A549 (cell line): Measurements from ENCODE around the gene TMEM45A. TPM values are rescaled to one million over a fixed set of nuclear protein-coding genes. Genes with fewer than 3 reads are reported as not detected.

ENCODE experiments used
- ATAC-seq, 2 experiments: fragments of 200-7000 bp in 1 of 2; fragments of >200 bp in 1 of 2; cut with Nextera tagmentation in 1 of 2; cut with Tn5 transposase in 1 of 2; 3 replicates each; pipeline versions ENCODE4 v1.8.0 to v1.9.1; 2018 to 2020; ENCODE audit warnings: mild to moderate bottlenecking in 1 of 2, moderate library complexity in 1 of 2
- CTCF ChIA-PET: fragments of 300-600 bp; sonication (Branson Sonifier 250); formaldehyde crosslinking; extraction: SDS; loops from one replicate; lab custom pipeline; 2021; ENCODE audit warnings: antibody characterized with exemption, inconsistent platforms; lab: Yijun Ruan, JAX
- POLR2A ChIA-PET: fragments of 350-600 bp; formaldehyde crosslinking; extraction: SDS; loops from one replicate; lab custom pipeline; 2021; ENCODE audit warnings: antibody characterized with exemption, inconsistent platforms; lab: Yijun Ruan, JAX
- DNase-seq, 2 experiments: peaks; one replicate each; pipeline versions ENCODE4 v3.0.0 to v3.0.0-alpha.2; 2011 to 2016; ENCODE audit warnings: low read depth in 1 of 2, low spot score in 1 of 2
- FAIRE-seq: peaks from 2 replicates; lab custom pipeline; 2011; peaks lifted over from hg19 to GRCh38; lab: Jason Lieb, UNC
- H3K27ac ChIP-seq, 2 experiments: fragments of >200 bp; sonication (Bioruptor Twin); formaldehyde crosslinking; 3 replicates each; pipeline ENCODE4 v1.5.1; 2016 to 2017
- H3K4me1 ChIP-seq: fragments of >200 bp; sonication (Bioruptor Twin); formaldehyde crosslinking; 3 replicates; pipeline ENCODE4 v1.6.1; 2016
- H3K4me2 ChIP-seq: fragments of >200 bp; sonication (Bioruptor Twin); formaldehyde crosslinking; 3 replicates; pipeline ENCODE4 v1.6.1; 2016
- H3K4me3 ChIP-seq: fragments of >200 bp; sonication (Bioruptor Twin); formaldehyde crosslinking; 3 replicates; pipeline ENCODE4 v1.5.1; 2016
- H3K9me3 ChIP-seq: fragments of >200 bp; sonication (Bioruptor Twin); formaldehyde crosslinking; 3 replicates; pipeline ENCODE4 v1.6.1; 2016
- CBX2 ChIP-seq: fragments of 200-600 bp; sonication (generic); IDR thresholded peaks from 2 replicates; pipeline ENCODE4 v1.6.1; 2016; ENCODE audit warnings: low read depth, mild to moderate bottlenecking, borderline replicate concordance
- CBX8 ChIP-seq: fragments of 200-600 bp; sonication (generic); IDR thresholded peaks from 2 replicates; pipeline ENCODE4 v1.6.1; 2016
- EP300 ChIP-seq, 2 experiments: fragments of >200 bp; sonication (Bioruptor Twin); formaldehyde crosslinking; IDR thresholded peaks; 2 replicates in 1 of 2; 3 replicates in 1 of 2; pipeline ENCODE4 v1.6.1; 2016 to 2017
- FOXS1 ChIP-seq: fragments of 250-450 bp; sonication (Bioruptor Pico); IDR thresholded peaks from 2 replicates; pipeline ENCODE4 v1.5.0; 2020; ENCODE audit warnings: mild to moderate bottlenecking, moderate library complexity
- HDAC2 ChIP-seq: fragments of 200-600 bp; sonication (generic); IDR thresholded peaks from 2 replicates; pipeline ENCODE4 v1.6.1; 2016
- HOXA7 ChIP-seq: fragments of 250-450 bp; sonication (Bioruptor Pico); IDR thresholded peaks from 2 replicates; pipeline ENCODE4 v1.5.0; 2020; ENCODE audit warnings: mild to moderate bottlenecking, moderate library complexity
- HOXB5 ChIP-seq: fragments of 250-450 bp; sonication (Bioruptor Pico); IDR thresholded peaks from 2 replicates; pipeline ENCODE4 v1.5.0; 2020; ENCODE audit warnings: mild to moderate bottlenecking, moderate library complexity
- JUN ChIP-seq, 2 experiments: fragments of >200 bp; sonication (Bioruptor Twin); formaldehyde crosslinking; IDR thresholded peaks; 2 replicates in 1 of 2; 3 replicates in 1 of 2; pipeline ENCODE4 v1.6.1; 2016 to 2017
- MYC ChIP-seq: IDR thresholded peaks from 2 replicates; pipeline ENCODE4 v1.6.1; 2012; ENCODE audit warnings: mild to moderate bottlenecking, inconsistent platforms, low read length, improper control_type of control experiment, borderline replicate concordance
- NFE2L2 ChIP-seq: fragments of 150-350 bp; conservative IDR thresholded peaks from 2 replicates; pipeline ENCODE4 v1.6.1; 2014; ENCODE audit warnings: low read length
- NPAS2 ChIP-seq: fragments of 250-450 bp; sonication (Bioruptor Pico); IDR thresholded peaks from 2 replicates; pipeline ENCODE4 v1.8.0; 2022; ENCODE audit warnings: mild to moderate bottlenecking, moderate library complexity, borderline replicate concordance
- POLR2AphosphoS2 ChIP-seq: conservative IDR thresholded peaks from 2 replicates; pipeline ENCODE4 v1.6.1; 2012; ENCODE audit warnings: low read length, improper control_type of control experiment, inconsistent platforms
- RAD21 ChIP-seq, 2 experiments: fragments of >200 bp in 1 of 2; sonication (Bioruptor Twin) in 1 of 2; formaldehyde crosslinking in 1 of 2; IDR thresholded peaks in 1 of 2; conservative IDR thresholded peaks in 1 of 2; 2 replicates in 1 of 2; 3 replicates in 1 of 2; pipeline ENCODE4 v1.6.1; 2012 to 2018; ENCODE audit warnings: inconsistent platforms in 1 of 2
- RARB ChIP-seq: fragments of 250-450 bp; sonication (Bioruptor Pico); IDR thresholded peaks from 2 replicates; pipeline ENCODE4 v1.8.0; 2021; ENCODE audit warnings: mild to moderate bottlenecking, moderate library complexity
- RNF2 ChIP-seq: fragments of 200-600 bp; sonication (generic); IDR thresholded peaks from 2 replicates; pipeline ENCODE4 v1.6.1; 2016; ENCODE audit warnings: low read depth, mild to moderate bottlenecking, antibody characterized with exemption, moderate library complexity, borderline replicate concordance
- SMC3 ChIP-seq: fragments of >200 bp; sonication (Bioruptor Twin); formaldehyde crosslinking; IDR thresholded peaks from 3 replicates; pipeline ENCODE4 v1.6.1; 2018; ENCODE audit warnings: inconsistent platforms
- SREBF2 ChIP-seq: fragments of 450-650 bp; IDR thresholded peaks from 2 replicates; pipeline ENCODE4 v1.6.1; 2014; ENCODE audit warnings: mild to moderate bottlenecking, moderate library complexity
- TP53 ChIP-seq: fragments of 250-450 bp; sonication (Bioruptor Pico); IDR thresholded peaks from 2 replicates; pipeline ENCODE4 v1.5.0; 2021; ENCODE audit warnings: mild to moderate bottlenecking, moderate library complexity
- ZNF302 ChIP-seq: fragments of 250-450 bp; sonication (Bioruptor Pico); IDR thresholded peaks from 2 replicates; pipeline ENCODE4 v1.9.0; 2021; ENCODE audit warnings: inconsistent platforms, mild to moderate bottlenecking, moderate library complexity
- WGBS: methylation state at CpG from one replicate; pipeline ENCODE4 v1.1.6; 2017; ENCODE audit errors: missing lambda C conversion rate; 5-methylcytosine and 5-hydroxymethylcytosine counted together
- polyA plus RNA-seq, 4 experiments: library from polyadenylated mRNA; depleted of rRNA in 3 of 4; stranded (reverse); fragments of >200 nt; fragmentation: RNase III in 1 of 4; extraction: RNeasy Plus Mini Kit Qiagen cat#74134 plus additional on column Dnase treatment in 1 of 4; gene quantifications; 2 replicates in 3 of 4; 3 replicates in 1 of 4; pipeline ENCODE4 v1.2.3, GENCODE V29; 2011 to 2017
- TF ChIP-seq, protein P1 (sequence below): IDR thresholded peaks from 2 replicates; pipeline ENCODE4 v1.6.1; 2012; ENCODE audit warnings: low read depth, borderline replicate concordance
- TF ChIP-seq, protein P2 (sequence below): fragments of 450-650 bp; IDR thresholded peaks from 2 replicates; pipeline ENCODE4 v1.6.1; 2014; ENCODE audit warnings: antibody characterized with exemption
- TF ChIP-seq, protein P3 (sequence below): fragments of 200-600 bp; sonication (generic); IDR thresholded peaks from 2 replicates; pipeline ENCODE4 v1.6.1; 2016; ENCODE audit warnings: antibody characterized with exemption, mild to moderate bottlenecking, moderate library complexity
- TF ChIP-seq, protein P4 (sequence below): fragments of 150-350 bp; IDR thresholded peaks from 2 replicates; pipeline ENCODE4 v1.6.1; 2014; ENCODE audit warnings: low read depth, mild to moderate bottlenecking, low read length
- TF ChIP-seq, protein P5 (sequence below): fragments of >200 bp; sonication (Bioruptor Twin); formaldehyde crosslinking; IDR thresholded peaks from 3 replicates; pipeline ENCODE4 v1.6.1; 2016

Gene TMEM45A
- polyA plus RNA-seq, 2 of the 4 experiments (the other 2 are of a cell fraction) = 4.6 to 7.0 TPM

DNA sequence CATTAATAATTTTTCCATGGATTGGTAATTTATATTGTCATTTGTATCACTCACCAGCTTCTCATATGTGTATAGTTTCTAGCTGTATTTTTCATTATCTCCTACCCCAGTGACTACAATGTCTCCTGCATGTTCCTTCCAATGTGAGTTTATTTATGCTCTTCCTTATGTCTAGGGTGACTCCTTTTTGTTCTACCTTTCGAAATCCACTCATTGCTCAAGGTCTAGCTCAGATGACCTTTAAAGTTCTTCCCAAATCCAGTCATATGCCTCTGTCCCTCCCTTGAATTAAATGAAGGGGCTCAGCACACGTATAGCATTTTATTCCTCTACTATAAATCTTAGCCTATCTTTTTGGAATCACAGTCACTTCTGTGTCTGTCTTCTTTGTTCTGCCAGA lies 53.0 kb downstream of the TMEM45A start:
- H3K4me2 ChIP-seq = no peak overlapping the region
- no peak overlapping the region for H3K27ac ChIP-seq
- ATAC-seq = no peak
- no peak overlapping the region for H3K4me3 ChIP-seq
- FAIRE-seq = no peak
- POLR2A ChIA-PET = no interaction called here
- CTCF ChIA-PET = interaction anchor here (0.9 kb wide), 1 partner anchor 25 kb away, joined by 3 read pairs; no protein-coding TSS in a partner anchor
- H3K9me3 ChIP-seq = no peaks in the 10 kb centered on the region
- WGBS = 5% methylated on average over 2 of the region's 2 CpGs
- DNase-seq = no peak
- no peaks in the 10 kb centered on the region for H3K4me1 ChIP-seq
- TF ChIP-seq, protein P1, sequence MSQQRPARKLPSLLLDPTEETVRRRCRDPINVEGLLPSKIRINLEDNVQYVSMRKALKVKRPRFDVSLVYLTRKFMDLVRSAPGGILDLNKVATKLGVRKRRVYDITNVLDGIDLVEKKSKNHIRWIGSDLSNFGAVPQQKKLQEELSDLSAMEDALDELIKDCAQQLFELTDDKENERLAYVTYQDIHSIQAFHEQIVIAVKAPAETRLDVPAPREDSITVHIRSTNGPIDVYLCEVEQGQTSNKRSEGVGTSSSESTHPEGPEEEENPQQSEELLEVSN = no peak
- TF ChIP-seq CBX2 (no peak), FOXS1 (no peak), JUN (IDR thresholded peaks at IDR 0.05) (no peak)
- TF ChIP-seq, protein P2, sequence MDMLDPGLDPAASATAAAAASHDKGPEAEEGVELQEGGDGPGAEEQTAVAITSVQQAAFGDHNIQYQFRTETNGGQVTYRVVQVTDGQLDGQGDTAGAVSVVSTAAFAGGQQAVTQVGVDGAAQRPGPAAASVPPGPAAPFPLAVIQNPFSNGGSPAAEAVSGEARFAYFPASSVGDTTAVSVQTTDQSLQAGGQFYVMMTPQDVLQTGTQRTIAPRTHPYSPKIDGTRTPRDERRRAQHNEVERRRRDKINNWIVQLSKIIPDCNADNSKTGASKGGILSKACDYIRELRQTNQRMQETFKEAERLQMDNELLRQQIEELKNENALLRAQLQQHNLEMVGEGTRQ = no peak
- TF ChIP-seq, all 56 proteins: peak for 0

DNA sequence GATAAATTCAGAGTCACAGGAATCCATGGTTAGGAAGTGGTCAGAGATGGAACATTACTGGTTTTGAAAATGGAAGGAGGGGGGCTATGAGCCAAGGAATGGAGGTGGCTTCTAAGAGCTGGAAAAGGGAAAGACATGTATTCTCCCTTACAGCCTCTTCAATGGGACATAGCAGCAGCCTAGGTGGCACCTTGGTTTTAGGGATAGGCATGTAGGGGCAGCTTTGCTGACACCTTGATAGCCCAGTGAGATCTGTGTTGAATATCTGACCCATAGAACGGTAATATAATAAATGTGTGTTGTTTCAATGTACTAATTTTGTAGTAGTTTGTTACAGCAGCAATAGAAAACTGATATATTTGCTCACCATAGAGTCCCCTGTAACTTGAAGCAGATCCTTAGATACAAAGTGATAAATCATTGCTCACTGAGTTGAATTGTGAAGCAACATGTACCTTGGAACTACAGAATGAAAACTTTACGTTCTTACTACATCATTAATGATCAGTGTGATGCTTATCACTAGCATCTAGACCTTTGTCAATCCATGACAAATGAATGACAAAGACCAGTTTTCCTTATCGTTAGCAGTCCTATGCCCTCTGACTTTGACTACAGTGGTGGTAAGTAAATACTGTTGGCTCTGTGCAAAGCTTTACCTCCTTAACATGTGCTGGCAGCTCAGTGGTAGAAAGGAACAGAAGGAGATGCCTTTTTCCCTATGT lies 53.8 kb downstream of the TMEM45A start:
- ATAC-seq = no peak
- no peak for FAIRE-seq
- no peak overlapping the region for H3K4me3 ChIP-seq
- WGBS = 48% methylated on average over 3 of the region's 3 CpGs
- no peak for TF ChIP-seq CBX8
- no peak for TF ChIP-seq MYC
- no peak for TF ChIP-seq EP300 (IDR thresholded peaks at IDR 0.05)
- TF ChIP-seq, all 56 proteins: peak for 0
- Histone ChIP-seq H3K9me3 (no peaks in the 10 kb centered on the region), H3K27ac (no peak overlapping the region), H3K4me2 (no peak overlapping the region), H3K4me1 (no peaks in the 10 kb centered on the region)
- POLR2A ChIA-PET = no interaction called here
- CTCF ChIA-PET = interaction anchor here (1.4 kb wide), 1 partner anchor 45 kb away, joined by 3 read pairs; no protein-coding TSS in a partner anchor
- no peak for DNase-seq

DNA sequence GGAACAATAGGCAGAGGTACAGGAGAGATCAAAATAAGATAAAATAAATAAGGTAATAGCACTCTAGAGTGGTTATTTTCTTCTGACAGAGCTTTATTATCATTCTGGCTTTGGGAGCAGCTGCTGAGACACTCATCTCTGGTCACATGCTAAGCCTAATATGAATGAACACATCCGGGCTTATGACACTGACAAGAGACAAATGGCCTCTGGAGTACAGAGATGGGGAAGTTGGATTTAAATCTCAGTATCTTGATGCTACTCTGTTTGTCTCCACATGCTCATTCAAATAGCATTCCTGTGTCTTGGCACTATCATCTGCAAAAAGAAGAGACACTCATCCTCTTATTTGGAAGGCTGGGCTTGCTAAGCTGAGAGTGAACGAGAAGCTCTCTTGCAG lies 55.6 kb downstream of the TMEM45A start:
- CTCF ChIA-PET = interaction anchor here (1.1 kb wide), 1 partner anchor 740 kb away, joined by 3 read pairs; no protein-coding TSS in a partner anchor
- Histone ChIP-seq H3K27ac (no peak overlapping the region), H3K4me1 (no peaks in the 10 kb centered on the region), H3K4me2 (no peak overlapping the region), H3K4me3 (no peak overlapping the region)
- WGBS = 16% methylated on average over 2 of the region's 2 CpGs
- ATAC-seq (no peak), FAIRE-seq (no peak), DNase-seq (no peak)
- POLR2A ChIA-PET = no interaction called here
- TF ChIP-seq SMC3 = no peak
- no peak for TF ChIP-seq RARB
- TF ChIP-seq, protein P3, sequence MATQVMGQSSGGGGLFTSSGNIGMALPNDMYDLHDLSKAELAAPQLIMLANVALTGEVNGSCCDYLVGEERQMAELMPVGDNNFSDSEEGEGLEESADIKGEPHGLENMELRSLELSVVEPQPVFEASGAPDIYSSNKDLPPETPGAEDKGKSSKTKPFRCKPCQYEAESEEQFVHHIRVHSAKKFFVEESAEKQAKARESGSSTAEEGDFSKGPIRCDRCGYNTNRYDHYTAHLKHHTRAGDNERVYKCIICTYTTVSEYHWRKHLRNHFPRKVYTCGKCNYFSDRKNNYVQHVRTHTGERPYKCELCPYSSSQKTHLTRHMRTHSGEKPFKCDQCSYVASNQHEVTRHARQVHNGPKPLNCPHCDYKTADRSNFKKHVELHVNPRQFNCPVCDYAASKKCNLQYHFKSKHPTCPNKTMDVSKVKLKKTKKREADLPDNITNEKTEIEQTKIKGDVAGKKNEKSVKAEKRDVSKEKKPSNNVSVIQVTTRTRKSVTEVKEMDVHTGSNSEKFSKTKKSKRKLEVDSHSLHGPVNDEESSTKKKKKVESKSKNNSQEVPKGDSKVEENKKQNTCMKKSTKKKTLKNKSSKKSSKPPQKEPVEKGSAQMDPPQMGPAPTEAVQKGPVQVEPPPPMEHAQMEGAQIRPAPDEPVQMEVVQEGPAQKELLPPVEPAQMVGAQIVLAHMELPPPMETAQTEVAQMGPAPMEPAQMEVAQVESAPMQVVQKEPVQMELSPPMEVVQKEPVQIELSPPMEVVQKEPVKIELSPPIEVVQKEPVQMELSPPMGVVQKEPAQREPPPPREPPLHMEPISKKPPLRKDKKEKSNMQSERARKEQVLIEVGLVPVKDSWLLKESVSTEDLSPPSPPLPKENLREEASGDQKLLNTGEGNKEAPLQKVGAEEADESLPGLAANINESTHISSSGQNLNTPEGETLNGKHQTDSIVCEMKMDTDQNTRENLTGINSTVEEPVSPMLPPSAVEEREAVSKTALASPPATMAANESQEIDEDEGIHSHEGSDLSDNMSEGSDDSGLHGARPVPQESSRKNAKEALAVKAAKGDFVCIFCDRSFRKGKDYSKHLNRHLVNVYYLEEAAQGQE = no peak
- TF ChIP-seq, protein P2 = no peak
- no peak for TF ChIP-seq JUN (IDR thresholded peaks at IDR 0.05)
- TF ChIP-seq TP53 (CRISPR knock-in tag) = no peak
- TF ChIP-seq HDAC2 = no peak
- TF ChIP-seq SREBF2 = no peak
- TF ChIP-seq, protein P4, sequence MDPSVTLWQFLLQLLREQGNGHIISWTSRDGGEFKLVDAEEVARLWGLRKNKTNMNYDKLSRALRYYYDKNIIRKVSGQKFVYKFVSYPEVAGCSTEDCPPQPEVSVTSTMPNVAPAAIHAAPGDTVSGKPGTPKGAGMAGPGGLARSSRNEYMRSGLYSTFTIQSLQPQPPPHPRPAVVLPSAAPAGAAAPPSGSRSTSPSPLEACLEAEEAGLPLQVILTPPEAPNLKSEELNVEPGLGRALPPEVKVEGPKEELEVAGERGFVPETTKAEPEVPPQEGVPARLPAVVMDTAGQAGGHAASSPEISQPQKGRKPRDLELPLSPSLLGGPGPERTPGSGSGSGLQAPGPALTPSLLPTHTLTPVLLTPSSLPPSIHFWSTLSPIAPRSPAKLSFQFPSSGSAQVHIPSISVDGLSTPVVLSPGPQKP = no peak
- no peak for TF ChIP-seq NFE2L2
- TF ChIP-seq HOXA7 = no peak
- TF ChIP-seq RNF2 = no peak
- no peak for TF ChIP-seq HOXB5 (CRISPR knock-in tag)
- no peak for TF ChIP-seq NPAS2 (CRISPR knock-in tag)
- no peak for TF ChIP-seq ZNF302
- TF ChIP-seq POLR2AphosphoS2 = no peak
- TF ChIP-seq, protein P5, sequence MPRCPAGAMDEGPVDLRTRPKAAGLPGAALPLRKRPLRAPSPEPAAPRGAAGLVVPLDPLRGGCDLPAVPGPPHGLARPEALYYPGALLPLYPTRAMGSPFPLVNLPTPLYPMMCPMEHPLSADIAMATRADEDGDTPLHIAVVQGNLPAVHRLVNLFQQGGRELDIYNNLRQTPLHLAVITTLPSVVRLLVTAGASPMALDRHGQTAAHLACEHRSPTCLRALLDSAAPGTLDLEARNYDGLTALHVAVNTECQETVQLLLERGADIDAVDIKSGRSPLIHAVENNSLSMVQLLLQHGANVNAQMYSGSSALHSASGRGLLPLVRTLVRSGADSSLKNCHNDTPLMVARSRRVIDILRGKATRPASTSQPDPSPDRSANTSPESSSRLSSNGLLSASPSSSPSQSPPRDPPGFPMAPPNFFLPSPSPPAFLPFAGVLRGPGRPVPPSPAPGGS = no peak
- no peak for TF ChIP-seq RAD21 (conservative IDR thresholded peaks at IDR 0.05 in 1 of 2, IDR thresholded peaks at IDR 0.05 in 1 of 2)
- TF ChIP-seq, all 56 proteins: peak for 0
- H3K9me3 ChIP-seq = no peaks in the 10 kb centered on the region
